Transverse colon (tissue), 4 donors: Measurements from ENCODE around the gene DSG1. TPM values are rescaled to one million over a fixed set of nuclear protein-coding genes. Genes with fewer than 3 reads are reported as not detected.
A peak's percentile ranks its signal among the peaks of the same experiment; 100 is the strongest.

Source experiments
- DNase-seq: peaks from one replicate; pipeline ENCODE4 v3.0.0-alpha.2; 2019
- H3K27ac ChIP-seq, 4 donors: fragments of 200-600 bp; sonication (generic); 2 replicates each; pipeline ENCODE4 v1.5.1; 2016 to 2018; ENCODE audit warnings: inconsistent platforms in 4 of 4
- H3K27me3 ChIP-seq: fragments of 200-600 bp; sonication (generic); 2 replicates; pipeline ENCODE4 v1.5.1; 2017; ENCODE audit warnings: inconsistent platforms
- H3K36me3 ChIP-seq, 4 donors: fragments of 200-600 bp; sonication (generic); 2 replicates each; pipeline ENCODE4 v1.5.1; 2017 to 2019; ENCODE audit warnings: inconsistent platforms in 4 of 4
- H3K4me1 ChIP-seq, 4 donors: fragments of 200-600 bp; sonication (generic); 2 replicates each; pipeline ENCODE4 v1.5.1; 2017 to 2020; ENCODE audit warnings: inconsistent platforms in 4 of 4
- H3K4me3 ChIP-seq, 4 donors: fragments of 200-600 bp; sonication (generic); 1 replicate in 1 of 4; 2 replicates in 3 of 4; pipeline versions ENCODE4 v1.5.1 to v1.6.1; 2017 to 2019; ENCODE audit warnings: inconsistent platforms in 4 of 4
- H3K9me3 ChIP-seq, 2 donors: fragments of 200-600 bp; sonication (generic); 2 replicates each; pipeline ENCODE4 v1.5.1; 2017 to 2019; ENCODE audit warnings: inconsistent platforms in 2 of 2
- EP300 ChIP-seq: sonication (generic); formaldehyde crosslinking; IDR thresholded peaks from one replicate; pipeline ENCODE4 v1.6.1; 2017; ENCODE audit warnings: antibody characterized with exemption, low read depth
- POLR2A ChIP-seq: fragments of 450-650 bp; IDR thresholded peaks from one replicate; pipeline ENCODE4 v1.6.1; 2016; ENCODE audit warnings: antibody characterized with exemption, mild to moderate bottlenecking, moderate library complexity
- POLR2AphosphoS5 ChIP-seq, 3 donors: sonication (generic); formaldehyde crosslinking; IDR thresholded peaks; one replicate each; pipeline ENCODE4 v1.6.1; 2016; ENCODE audit warnings: antibody characterized with exemption in 3 of 3
- WGBS, 2 donors: methylation state at CpG; one replicate each; pipeline ENCODE4 v1.1.5; 2018; ENCODE audit warnings: low coverage in 1 of 2; 5-methylcytosine and 5-hydroxymethylcytosine counted together
- in situ Hi-C, 4 donors: fragments of 200-750 bp; cut with MboI; loops; one replicate each; pipeline versions ENCODE4 v1.15.0 to v1.15.1; 2017; ENCODE audit warnings: low sequenced_read_pairs in 3 of 4, low pct_ligation_motif_present in 1 of 4, low pct_unique_long_range_greater_than_20kb in 1 of 4
- intact Hi-C: fragments of 100-400 bp; cut with DNase I; formaldehyde crosslinking; loops from one replicate; pipeline ENCODE4 v1.15.1; 2023; ENCODE audit warnings: low total_unique reads
- total RNA-seq, 4 donors: library from RNA; depleted of rRNA; stranded (reverse); fragments of >200 nt; gene quantifications; one replicate each; pipeline ENCODE4 v1.1.0, GENCODE V29; 2016
- TF ChIP-seq, protein P1 (sequence below), 5 experiments: fragments of 200-600 bp in 3 of 5; fragments of 450-650 bp in 2 of 5; sonication (generic) in 3 of 5; IDR thresholded peaks; 1 replicate in 2 of 5; 2 replicates in 3 of 5; pipeline ENCODE4 v1.5.1; 2016 to 2017; ENCODE audit warnings: antibody characterized with exemption in 5 of 5, inconsistent platforms in 3 of 5, mild to moderate bottlenecking in 2 of 5, moderate library complexity in 1 of 5

Gene DSG1
- total RNA-seq, 4 donors from 2014 or later = 0.16 TPM; not detected in 3

DNA sequence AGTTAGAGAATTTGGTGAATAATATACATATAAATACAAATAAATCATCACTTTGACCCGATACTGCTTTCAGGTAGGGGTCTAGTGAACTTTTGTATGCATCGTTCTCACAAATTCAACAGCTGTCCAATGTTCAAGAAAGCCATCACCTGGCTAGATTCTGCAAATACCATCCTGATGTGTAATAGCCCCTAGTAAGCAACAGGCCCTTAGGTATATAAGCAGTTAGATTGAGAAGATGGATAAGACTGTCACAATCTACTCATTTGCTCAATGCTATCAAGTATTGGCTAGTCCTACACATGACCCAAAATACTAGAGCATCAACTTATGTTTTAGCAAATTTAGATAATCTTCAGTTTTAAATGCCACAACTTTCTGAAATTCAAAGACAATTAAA is 20.7 kb upstream of the DSG1 start:
- Histone ChIP-seq H3K4me3 (no peak overlapping the region), H3K9me3 (peaks cover 0 to 3% of the 10 kb centered on the region in 2 donors), H3K36me3 (no peaks in the 10 kb centered on the region), H3K4me1 (peaks cover 0 to 6% (median 0%) of the 10 kb centered on the region in 4 donors), H3K27me3 (no peaks in the 10 kb centered on the region), H3K27ac (no peak overlapping the region)
- TF ChIP-seq POLR2AphosphoS5 (IDR thresholded peaks at IDR 0.05) (no peak), EP300 (no peak), POLR2A (no peak)
- TF ChIP-seq, protein P1, sequence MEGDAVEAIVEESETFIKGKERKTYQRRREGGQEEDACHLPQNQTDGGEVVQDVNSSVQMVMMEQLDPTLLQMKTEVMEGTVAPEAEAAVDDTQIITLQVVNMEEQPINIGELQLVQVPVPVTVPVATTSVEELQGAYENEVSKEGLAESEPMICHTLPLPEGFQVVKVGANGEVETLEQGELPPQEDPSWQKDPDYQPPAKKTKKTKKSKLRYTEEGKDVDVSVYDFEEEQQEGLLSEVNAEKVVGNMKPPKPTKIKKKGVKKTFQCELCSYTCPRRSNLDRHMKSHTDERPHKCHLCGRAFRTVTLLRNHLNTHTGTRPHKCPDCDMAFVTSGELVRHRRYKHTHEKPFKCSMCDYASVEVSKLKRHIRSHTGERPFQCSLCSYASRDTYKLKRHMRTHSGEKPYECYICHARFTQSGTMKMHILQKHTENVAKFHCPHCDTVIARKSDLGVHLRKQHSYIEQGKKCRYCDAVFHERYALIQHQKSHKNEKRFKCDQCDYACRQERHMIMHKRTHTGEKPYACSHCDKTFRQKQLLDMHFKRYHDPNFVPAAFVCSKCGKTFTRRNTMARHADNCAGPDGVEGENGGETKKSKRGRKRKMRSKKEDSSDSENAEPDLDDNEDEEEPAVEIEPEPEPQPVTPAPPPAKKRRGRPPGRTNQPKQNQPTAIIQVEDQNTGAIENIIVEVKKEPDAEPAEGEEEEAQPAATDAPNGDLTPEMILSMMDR (IDR thresholded peaks at IDR 0.05) = no peak
- in situ Hi-C loops = loop anchor here in 2 of 4 donors (25.0 kb wide), 1 partner anchor 90 kb away; the partner anchor contains the start of gene DSG4 (in 2 of the 2)
- DNase-seq = no peak
- WGBS, 2 donors = 82 to 100% methylated on average over 1 to 2 of the region's 2 CpGs
- intact Hi-C loops = no loop called here

DNA sequence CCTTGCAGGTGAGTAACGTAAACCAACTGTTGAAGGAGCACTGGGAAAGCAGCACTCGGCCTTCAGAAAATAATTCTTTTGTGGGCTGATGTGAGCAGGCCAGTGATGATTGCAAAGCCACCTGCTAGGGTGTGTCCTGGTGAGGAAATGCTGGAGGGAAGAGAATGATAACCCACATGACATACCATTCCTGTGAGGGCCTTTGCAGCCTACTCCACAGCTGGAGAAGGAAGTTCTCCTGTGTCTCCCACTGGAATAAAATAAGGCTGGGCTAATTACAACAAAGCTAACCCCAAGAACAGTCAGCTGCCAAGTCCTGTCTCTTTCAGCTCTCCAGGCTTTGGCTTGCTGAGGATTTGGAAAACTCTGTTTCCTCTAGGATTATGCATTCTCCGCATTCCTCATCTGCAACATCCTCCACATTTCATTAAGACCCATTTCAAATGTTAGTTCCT is 16.7 kb upstream of the DSG1 start:
- H3K9me3 ChIP-seq = no peaks in the 10 kb centered on the region
- intact Hi-C loops (no loop called here), in situ Hi-C loops (no loop called here)
- 61 to 68% methylated on average over 3 of the region's 3 CpGs for WGBS, 2 donors
- H3K27me3 ChIP-seq = no peaks in the 10 kb centered on the region
- peaks cover 0 to 6% (median 2%) of the 10 kb centered on the region in 4 donors for H3K4me1 ChIP-seq
- TF ChIP-seq, protein P1 (IDR thresholded peaks at IDR 0.05) = no peak
- no peak for TF ChIP-seq POLR2A
- no peak for TF ChIP-seq EP300
- no peak for TF ChIP-seq POLR2AphosphoS5 (IDR thresholded peaks at IDR 0.05)
- H3K27ac ChIP-seq = no peak overlapping the region
- no peak for DNase-seq
- H3K36me3 ChIP-seq = no peaks in the 10 kb centered on the region
- H3K4me3 ChIP-seq = no peak overlapping the region

DNA sequence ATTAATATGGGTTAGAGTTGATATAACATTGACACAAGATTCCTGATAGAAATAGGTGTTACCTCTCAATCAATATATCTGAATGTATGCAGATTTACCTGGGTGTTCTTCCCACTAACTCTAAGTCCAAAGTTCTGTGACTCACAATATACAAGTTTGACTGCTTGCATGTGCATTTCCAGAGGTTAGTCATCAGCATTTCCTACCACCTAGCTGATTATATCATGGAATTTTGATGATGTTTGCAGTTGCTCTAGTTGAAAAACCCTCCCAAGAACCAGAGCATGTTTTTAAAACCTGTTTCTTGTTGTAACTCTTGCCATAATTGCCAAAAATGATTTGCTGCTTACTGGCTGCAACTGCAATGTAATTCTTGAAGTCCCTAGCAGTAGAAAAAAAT is 15.0 kb upstream of the DSG1 start:
- Histone ChIP-seq H3K4me3 (no peak overlapping the region), H3K36me3 (no peaks in the 10 kb centered on the region), H3K27me3 (no peaks in the 10 kb centered on the region), H3K27ac (no peak overlapping the region), H3K9me3 (no peaks in the 10 kb centered on the region), H3K4me1 (peaks cover 0 to 6% (median 2%) of the 10 kb centered on the region in 4 donors)
- TF ChIP-seq POLR2A = no peak
- TF ChIP-seq POLR2AphosphoS5 (IDR thresholded peaks at IDR 0.05) = peak in 1 of 3 donors; percentile 14
- DNase-seq = no peak
- intact Hi-C loops (no loop called here), in situ Hi-C loops (no loop called here)

DNA sequence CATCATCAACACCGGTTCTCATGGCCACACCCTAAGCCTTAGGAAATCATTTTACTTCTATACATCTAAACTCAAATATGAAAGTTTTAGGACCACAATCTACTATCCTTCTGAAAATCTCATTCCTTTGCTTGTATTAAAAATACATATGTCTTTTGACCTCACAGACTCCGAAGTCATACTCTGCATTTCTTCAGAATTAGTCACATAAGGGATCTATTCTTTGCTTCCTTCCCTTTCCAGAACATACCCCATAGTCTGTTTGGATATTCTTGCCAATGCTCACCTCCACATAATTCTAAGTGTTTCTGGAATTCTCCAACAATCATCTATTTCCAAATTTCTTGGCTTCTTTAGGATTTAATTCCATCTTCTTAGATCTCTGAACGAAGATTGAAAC is 14.2 kb upstream of the DSG1 start:
- TF ChIP-seq POLR2AphosphoS5 (IDR thresholded peaks at IDR 0.05) (no peak), POLR2A (no peak), EP300 (no peak)
- TF ChIP-seq, protein P1 (IDR thresholded peaks at IDR 0.05) = no peak
- Histone ChIP-seq H3K9me3 (no peaks in the 10 kb centered on the region), H3K36me3 (no peaks in the 10 kb centered on the region), H3K4me3 (no peak overlapping the region), H3K27ac (no peak overlapping the region), H3K27me3 (no peaks in the 10 kb centered on the region), H3K4me1 (peaks cover 0 to 6% (median 2%) of the 10 kb centered on the region in 4 donors)
- in situ Hi-C loops (no loop called here), intact Hi-C loops (no loop called here)
- no peak for DNase-seq
- 67 to 79% methylated on average over 3 of the region's 3 CpGs for WGBS, 2 donors

DNA sequence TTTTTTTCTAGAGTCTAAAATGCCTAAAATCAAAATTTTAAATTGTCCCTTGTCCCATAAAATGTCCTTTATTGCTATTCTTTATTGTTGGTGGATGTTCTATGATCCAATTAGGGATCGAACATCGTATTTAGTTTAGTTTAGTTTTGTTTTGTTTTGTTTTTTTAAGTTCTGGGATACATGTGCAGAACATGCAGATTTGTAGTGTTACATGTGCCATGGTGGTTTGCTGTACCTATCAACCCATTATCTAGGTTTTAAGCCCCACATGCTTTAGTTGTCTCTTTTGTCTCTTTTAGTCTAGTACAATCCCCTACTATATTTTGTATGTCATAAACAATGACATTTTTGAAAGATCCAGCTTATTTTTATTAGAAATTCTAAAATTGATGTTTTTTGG is 8.8 kb upstream of the DSG1 start:
- Histone ChIP-seq H3K36me3 (no peaks in the 10 kb centered on the region), H3K27ac (no peak overlapping the region), H3K9me3 (no peaks in the 10 kb centered on the region), H3K4me3 (no peak overlapping the region), H3K27me3 (no peaks in the 10 kb centered on the region), H3K4me1 (no peaks in the 10 kb centered on the region)
- intact Hi-C loops (no loop called here), in situ Hi-C loops (no loop called here)
- TF ChIP-seq POLR2AphosphoS5 (IDR thresholded peaks at IDR 0.05) (no peak), POLR2A (no peak)
- TF ChIP-seq, protein P1 (IDR thresholded peaks at IDR 0.05) = no peak
- DNase-seq = no peak
- 89% methylated on average over 2 of the region's 2 CpGs for WGBS, 2 donors
